GM18861 (cell line): Measurements from ENCODE around the gene LMOD2.

Experiments
- ATAC-seq: cut with Tn5 transposase; IDR thresholded peaks from one replicate; pipeline ENCODE4 v1.9.1; 2021; ENCODE audit not compliant: unreplicated experiment

LMOD2 gene

GRCh38 chr7:123666492-123666891 lies 10.8 kb downstream of the LMOD2 start:
- no peak for ATAC-seq

GRCh38 chr7:123669485-123669884 lies 13.8 kb downstream of the LMOD2 start:
- no peak for ATAC-seq

DNA sequence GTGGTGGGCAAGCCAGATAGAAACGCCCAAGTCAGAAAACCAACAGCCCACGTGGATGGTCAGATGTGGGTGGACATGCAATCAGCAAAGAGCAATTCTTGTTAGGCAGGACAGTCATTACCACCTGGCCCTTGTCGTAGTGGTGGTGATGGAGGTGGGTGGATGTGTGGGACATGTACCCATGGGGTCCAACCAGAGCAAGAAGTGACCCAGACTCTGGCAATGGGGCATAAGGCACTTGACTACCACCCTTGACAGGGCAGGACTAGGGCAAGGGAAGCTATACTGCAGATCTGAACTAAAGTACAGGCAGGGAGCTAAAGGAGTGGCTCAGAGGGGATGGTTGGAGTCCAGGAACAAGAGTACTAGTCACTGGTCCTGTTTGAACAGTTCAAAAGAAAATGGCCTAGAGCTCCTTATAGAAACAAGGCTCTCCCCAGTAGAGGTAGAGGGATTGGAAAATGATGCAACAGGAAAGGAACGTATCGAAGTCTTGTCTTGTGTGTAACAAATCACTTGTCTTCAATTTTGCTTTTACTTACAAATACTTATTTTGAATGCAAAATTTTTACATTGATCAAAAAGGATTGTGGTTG lies 17.6 kb downstream of the LMOD2 start:
- ATAC-seq = no peak

GRCh38 chr7:123673752-123674398 lies 18.2 kb downstream of the LMOD2 start:
- ATAC-seq = no peak

DNA sequence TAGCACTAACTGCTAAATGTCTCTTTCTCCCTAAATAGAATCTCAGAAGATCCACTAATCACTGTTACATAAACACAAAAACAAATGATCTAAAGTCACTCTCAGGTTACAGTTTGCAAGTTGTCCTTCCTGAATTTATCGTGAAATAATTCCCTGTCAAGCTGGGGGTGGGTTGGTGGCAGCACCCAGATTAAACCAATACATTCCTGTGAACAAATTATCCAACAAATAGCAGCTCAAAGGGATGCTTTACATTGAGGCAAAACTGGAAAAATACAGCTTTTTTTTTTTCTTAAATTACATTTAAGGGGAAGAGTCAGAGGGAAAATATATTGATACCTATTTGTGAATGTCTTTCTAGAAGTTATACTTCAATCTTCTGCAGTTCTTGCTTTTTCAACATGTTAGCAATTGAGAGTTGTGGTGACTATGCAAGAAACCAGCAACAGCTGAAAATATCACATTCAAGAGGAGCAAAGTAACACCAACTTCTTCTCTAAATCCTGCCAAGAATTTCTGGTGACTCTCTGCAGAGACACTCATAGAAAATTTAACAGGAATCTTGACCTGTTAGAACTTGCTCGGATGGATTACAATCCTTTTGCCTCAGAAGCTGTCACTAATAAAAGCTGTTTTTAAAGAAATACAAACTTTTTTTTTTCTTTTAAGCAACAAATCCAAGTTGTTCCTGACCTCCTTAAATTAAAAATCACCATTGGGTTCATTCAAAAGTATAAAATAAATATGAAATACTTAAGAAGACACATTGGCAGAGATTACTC lies 18.9 kb downstream of the LMOD2 start:
- no peak for ATAC-seq

- no peak for ATAC-seq
Measured at GRCh38 chr7:123675181-123675473, 19.5 kb downstream of the LMOD2 start.

DNA sequence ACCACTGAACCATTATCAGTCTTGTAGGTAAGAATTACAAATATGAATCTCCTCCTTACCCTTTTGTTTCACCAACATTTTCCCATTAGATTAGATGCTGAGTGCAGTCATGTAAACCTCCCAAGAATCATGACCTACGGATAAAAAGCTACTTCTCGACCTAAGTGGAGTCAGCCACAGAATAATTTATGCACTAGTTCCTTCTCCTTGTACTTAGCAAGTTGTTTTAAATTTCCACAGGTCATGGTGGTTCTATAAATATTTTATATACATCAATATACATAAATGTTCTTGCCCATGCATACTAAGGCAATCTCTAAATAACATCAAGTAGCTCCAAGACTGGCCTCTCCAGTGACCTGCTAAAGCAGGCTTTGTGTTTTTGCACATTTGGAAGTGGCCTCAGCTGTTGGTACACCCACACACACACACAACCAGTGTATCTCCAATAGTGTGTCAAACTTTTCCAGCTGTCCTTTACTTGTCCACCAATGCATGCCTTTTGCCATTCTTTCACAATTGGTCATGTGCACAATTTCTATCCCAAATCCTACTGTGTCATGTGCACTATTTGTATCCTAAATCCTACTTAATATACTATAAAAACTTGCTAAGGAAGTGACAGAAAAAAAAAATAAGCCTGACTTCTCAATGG lies 21.5 kb downstream of the LMOD2 start:
- ATAC-seq = no peak

DNA sequence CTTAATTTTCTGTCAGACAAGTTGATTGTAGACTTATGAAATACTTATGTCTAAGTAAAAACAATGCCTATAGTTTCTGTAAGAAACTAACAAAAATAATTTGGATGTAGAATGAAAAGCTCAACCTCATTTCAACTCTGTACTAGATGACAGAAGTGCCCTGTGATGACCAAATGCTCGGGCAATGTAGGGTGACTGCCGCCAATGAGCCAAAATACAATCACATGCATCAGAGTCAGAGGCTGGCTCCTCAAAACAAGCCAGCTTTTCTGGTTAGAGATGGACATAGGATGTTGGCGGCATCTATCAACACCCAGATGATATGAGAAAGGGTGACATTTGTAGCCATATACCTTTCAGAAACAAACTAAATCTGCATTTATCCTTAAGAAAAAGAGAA lies 23.9 kb downstream of the LMOD2 start:
- no peak for ATAC-seq

DNA sequence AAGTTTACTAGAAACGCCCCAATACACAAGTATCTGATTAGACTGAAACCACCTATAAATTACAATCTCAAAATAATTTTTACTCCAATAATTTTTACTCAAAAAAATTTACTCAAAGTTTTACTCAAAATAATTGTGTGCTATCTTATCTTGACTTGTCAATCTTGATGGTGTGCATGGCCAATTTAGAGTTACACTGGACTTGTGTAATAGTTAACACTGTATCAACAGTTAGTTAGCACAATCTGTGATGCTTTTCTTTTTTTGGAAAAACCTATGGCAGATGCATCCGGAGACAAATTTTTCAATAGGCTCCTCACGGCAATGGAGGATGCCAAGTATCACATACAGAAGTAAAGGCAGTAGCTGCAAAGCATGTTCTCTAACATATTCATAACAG lies 24.9 kb downstream of the LMOD2 start:
- no peak for ATAC-seq

DNA sequence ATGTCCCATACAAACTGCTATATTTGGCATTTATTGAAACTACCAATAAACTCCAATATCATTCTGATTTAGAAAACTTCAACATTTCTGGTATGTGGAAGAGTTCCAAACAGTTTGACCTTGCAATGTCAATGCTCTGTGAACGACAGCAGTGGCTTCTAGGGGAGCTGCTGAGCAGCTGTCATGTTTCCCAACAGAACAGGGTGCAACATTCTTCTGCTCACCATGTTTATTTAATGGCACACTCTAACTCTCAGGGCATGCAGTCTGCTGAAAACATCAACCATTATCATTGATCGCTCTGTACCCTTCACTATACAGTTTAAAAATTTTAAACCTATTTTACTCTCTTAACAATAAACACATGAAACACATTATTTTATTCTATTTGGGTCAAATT lies 25.9 kb downstream of the LMOD2 start:
- ATAC-seq = no peak

GRCh38 chr7:123682690-123683089 lies 27.0 kb downstream of the LMOD2 start:
- ATAC-seq = no peak

GRCh38 chr7:123687161-123687560 lies 31.5 kb downstream of the LMOD2 start:
- ATAC-seq = no peak

DNA sequence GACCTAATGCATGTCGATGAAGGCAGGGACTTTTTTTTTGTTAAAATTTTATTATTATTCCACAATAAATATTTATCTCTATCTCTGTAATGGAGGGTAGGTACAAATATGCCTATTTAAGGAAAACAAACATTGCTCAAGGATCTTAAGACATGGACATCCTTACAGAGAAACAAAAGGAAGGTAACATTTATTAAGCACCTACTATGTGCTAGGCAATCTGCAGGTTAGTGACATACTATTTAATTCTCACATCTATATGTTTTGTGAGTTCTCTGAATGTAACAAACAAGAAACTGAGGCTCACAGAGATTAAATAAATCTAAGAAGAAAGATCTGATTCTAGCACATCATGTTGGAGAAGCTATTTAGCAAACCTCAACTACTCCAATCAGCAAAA lies 32.1 kb downstream of the LMOD2 start:
- no peak for ATAC-seq

DNA sequence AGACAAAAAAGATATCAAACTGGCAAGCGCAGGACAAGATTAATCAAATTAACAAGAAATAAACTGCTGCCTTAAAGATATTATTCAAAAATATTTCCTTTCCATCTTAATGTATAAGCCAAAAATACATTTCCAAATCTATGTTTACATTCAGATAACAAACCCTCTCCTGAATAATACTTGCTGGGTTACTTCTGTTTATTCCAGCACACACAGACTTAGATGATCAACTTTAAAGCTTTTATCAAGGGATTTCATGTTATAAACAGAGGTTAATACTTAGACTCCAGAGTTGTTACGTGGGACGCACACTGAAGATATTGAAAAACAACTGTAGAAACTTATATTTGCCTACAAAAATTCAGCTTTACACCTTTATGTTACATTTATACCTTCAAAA lies 33.6 kb downstream of the LMOD2 start:
- ATAC-seq = no peak

DNA sequence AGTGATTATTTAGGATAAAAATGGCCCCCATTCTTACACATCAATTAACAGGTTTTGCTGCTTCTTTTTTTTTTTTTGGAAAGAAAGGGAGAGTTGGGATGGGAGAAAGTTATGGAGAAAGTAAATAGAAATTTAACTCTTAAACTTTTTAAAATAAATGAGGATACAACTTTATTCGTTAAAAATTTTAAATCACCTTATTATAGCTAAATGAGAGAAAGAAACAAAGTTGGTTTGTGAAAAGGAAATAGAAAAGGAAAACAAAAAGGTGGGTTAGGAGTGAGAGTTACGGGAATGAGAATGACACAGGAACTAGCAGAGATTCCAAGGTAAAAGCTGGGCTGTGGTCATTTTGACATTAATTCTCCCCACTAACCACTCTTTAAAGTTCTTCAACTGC lies 34.9 kb downstream of the LMOD2 start:
- ATAC-seq = no peak

GRCh38 chr7:123692471-123692877 lies 36.8 kb downstream of the LMOD2 start:
- no peak for ATAC-seq

GRCh38 chr7:123695944-123696677 lies 40.4 kb downstream of the LMOD2 start:
- no peak for ATAC-seq

DNA sequence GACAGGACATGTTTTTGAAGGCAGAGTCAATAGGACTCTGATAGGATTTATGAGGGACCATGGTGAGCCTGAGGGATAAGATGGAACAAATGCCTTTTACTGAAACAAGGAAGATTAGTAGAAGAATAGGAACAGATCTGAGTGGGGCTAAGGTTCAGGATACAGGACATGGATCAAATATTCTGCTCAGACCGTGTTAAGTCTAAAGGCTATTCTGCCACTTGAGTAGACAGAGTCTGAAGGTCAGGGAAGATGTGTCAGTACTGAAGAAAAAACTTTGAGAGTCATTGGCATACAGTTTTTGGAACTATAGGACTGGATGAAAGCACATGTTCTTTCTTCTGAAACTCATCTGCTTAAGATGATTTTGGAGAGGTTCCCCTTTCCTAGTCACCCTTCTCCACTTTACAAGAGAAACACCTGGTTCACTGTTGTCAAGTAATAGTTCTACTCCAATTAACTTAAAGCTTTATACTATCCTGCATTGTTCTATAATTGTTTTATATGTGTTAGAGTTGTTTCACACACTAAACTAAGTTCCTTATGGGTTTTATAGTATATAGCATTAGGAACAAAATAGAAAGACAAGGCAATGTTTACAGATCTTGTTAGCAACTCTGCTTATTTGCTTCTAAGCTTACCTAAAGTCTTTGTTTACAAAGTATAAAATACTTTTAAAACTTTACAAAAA lies 49.7 kb downstream of the LMOD2 start:
- no peak for ATAC-seq

DNA sequence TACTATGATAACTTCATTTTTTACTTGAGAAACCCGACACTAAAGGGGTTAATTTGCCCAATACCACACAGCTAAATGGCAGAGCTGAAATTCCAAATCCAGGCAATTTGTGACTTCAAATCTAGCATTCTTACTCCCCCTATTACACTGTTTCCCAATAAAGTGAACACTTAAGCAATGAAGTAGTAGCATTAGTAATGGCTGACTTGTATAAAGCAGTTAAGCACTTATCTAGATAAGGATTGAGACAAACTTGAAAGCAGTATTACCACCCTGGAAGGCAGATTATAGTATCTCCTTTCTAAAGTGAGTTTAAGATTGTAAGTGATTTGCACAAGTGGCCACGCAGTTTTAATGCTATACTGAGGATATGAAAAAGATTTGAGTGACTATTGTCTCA lies 53.9 kb downstream of the LMOD2 start:
- no peak for ATAC-seq

- ATAC-seq = no peak
Measured at GRCh38 chr7:123710683-123711082, 55.0 kb downstream of the LMOD2 start.

GRCh38 chr7:123711832-123712293 lies 56.2 kb downstream of the LMOD2 start:
- ATAC-seq = no peak
